Osteocyte (in vitro differentiated cells): ENCODE data around the gene KDM4C. TPM values are rescaled to one million over a fixed set of nuclear protein-coding genes. Genes with fewer than 3 reads are reported as not detected.

ENCODE experiments used
- DNase-seq: peaks from one replicate; pipeline ENCODE4 v3.0.0; 2021; ENCODE audit warnings: mixed read lengths; ENCODE audit not compliant: unreplicated experiment; ENCODE audit errors: extremely low spot score
- H3K27ac Mint-ChIP-seq: one replicate; pipeline ENCODE4 v1.8.0; 2021; ENCODE audit warnings: mild to moderate bottlenecking, mixed read lengths; ENCODE audit not compliant: unreplicated experiment
- H3K27me3 Mint-ChIP-seq: one replicate; pipeline ENCODE4 v1.8.0; 2021; ENCODE audit warnings: mixed read lengths; ENCODE audit not compliant: unreplicated experiment
- H3K36me3 Mint-ChIP-seq: one replicate; pipeline ENCODE4 v1.8.0; 2021; ENCODE audit warnings: mixed read lengths; ENCODE audit not compliant: unreplicated experiment
- H3K4me1 Mint-ChIP-seq: one replicate; pipeline ENCODE4 v1.8.0; 2021; ENCODE audit warnings: mixed read lengths; ENCODE audit not compliant: unreplicated experiment
- H3K4me3 Mint-ChIP-seq: one replicate; pipeline ENCODE4 v1.8.0; 2021; ENCODE audit warnings: mild to moderate bottlenecking, moderate library complexity, mixed read lengths; ENCODE audit not compliant: unreplicated experiment
- H3K9me3 Mint-ChIP-seq: one replicate; pipeline ENCODE4 v1.8.0; 2021; ENCODE audit warnings: mixed read lengths; ENCODE audit not compliant: unreplicated experiment
- CTCF ChIP-seq: fragments of 200-600 bp; sonication (generic); IDR thresholded peaks from 2 replicates; pipeline ENCODE4 v1.5.0; 2021; ENCODE audit warnings: antibody characterized with exemption, mild to moderate bottlenecking, moderate library complexity
- total RNA-seq: library from RNA; stranded (reverse); gene quantifications from 2 replicates; pipeline ENCODE4 v1.2.1, GENCODE V29; 2021

The KDM4C gene
- total RNA-seq, 1 donor from 2014 or later = 25.3 TPM

DNA sequence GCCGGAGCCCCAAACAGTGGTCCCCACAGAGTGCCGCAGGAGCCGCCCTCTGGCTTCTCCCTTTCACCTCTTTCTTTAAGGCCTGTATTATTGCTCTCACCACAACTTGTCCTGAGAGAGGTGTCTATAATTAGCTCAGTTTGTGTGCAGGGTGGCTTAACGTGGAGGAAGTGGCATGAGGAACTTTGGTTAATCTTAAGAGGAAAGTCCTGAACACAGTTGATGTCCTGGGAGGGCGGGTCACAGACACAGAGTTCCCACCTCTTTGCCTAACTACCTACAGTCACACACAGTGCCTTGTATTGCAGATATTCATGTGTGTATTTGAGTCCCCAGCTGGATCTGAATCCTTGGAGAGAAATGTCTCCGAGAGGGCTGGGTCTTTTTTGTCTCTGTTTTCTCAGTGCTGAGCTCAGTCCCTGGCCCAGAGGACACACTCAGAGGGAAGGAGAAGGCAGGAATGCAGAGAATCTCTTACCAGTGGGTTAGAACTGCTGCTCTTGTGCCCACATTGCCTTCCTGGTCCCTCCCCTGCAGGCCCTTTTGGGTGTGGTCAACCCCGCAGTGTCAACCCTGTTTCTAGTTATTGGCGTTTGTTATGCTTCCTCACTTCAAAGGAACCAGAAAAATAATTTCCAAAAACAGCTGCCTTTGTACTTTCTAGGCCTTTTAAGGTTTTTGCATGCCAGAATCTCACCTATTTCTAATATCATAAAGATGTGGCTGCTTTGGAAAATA lies 392.5 kb downstream of the KDM4C start:
- no peak for TF ChIP-seq CTCF
- H3K27ac Mint-ChIP-seq = no peak overlapping the region
- no peaks in the 10 kb centered on the region for H3K9me3 Mint-ChIP-seq
- no peak overlapping the region for H3K4me3 Mint-ChIP-seq
- H3K36me3 Mint-ChIP-seq = no peaks in the 10 kb centered on the region
- no peaks in the 10 kb centered on the region for H3K27me3 Mint-ChIP-seq
- DNase-seq = no peak
- peaks cover 24% of the 10 kb centered on the region for H3K4me1 Mint-ChIP-seq

DNA sequence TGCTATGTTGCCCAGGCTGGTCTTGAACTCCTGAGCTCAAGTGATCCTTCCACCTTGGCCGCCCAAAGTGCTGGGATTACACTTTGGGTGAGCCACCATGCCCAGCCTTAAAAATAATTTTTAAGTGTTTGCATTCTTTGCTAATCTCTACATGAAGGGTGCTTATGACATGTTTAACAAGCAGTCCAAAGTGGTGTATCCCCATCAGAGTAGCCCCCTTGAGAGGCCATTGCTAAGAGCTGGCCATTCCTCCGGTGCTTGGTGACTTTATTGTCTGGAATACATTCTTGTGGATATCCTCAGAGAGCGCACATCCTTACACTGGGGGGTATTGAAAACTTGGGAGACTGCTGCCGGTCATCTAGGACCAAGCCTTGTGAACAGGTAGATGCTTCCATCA lies 395.4 kb downstream of the KDM4C start:
- no peak for TF ChIP-seq CTCF
- Mint-ChIP-seq H3K36me3 (peaks cover 8% of the 10 kb centered on the region), H3K4me1 (peaks cover 12% of the 10 kb centered on the region), H3K27ac (no peak overlapping the region), H3K4me3 (no peak overlapping the region), H3K27me3 (no peaks in the 10 kb centered on the region), H3K9me3 (no peaks in the 10 kb centered on the region)
- DNase-seq = no peak

GRCh38 chr9:7153566-7153965 lies 395.8 kb downstream of the KDM4C start:
- Mint-ChIP-seq H3K4me3 (no peak overlapping the region), H3K27me3 (no peaks in the 10 kb centered on the region)
- no peak for DNase-seq

GRCh38 chr9:7154003-7154619 lies 396.3 kb downstream of the KDM4C start:
- Mint-ChIP-seq H3K27ac (no peak overlapping the region), H3K4me3 (no peak overlapping the region), H3K9me3 (peaks cover 4% of the 10 kb centered on the region), H3K27me3 (no peaks in the 10 kb centered on the region), H3K36me3 (peaks cover 13% of the 10 kb centered on the region), H3K4me1 (peaks cover 12% of the 10 kb centered on the region)
- no peak for DNase-seq
- TF ChIP-seq CTCF = no peak

More at GRCh38 chr9:7153566-7153965, 395.8 kb downstream of the KDM4C start:
- Mint-ChIP-seq H3K36me3 (peaks cover 12% of the 10 kb centered on the region), H3K4me1 (peaks cover 12% of the 10 kb centered on the region), H3K9me3 (no peaks in the 10 kb centered on the region), H3K27ac (no peak overlapping the region)
- TF ChIP-seq CTCF = no peak

DNA sequence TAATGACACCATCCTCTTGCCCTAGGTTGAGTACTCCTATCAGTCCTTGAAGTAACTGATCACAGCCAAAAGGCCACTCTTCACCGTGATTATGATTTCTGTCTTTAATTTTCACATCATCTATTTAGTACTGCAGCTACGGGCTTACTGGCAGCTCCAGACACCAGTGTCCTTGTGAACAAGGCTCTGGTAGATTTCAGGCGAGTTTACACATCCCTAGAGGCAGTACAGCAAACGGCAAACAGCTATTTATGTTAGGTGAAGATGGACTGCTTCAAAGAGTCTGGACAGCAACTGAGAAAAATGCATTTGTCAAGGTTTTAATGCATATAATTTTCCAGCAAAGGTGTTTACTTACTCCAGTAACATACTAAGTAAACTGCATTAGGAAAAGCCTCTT lies 396.9 kb downstream of the KDM4C start:
- H3K4me1 Mint-ChIP-seq = peaks cover 11% of the 10 kb centered on the region
- no peak overlapping the region for H3K27ac Mint-ChIP-seq
- no peak for DNase-seq
- no peak overlapping the region for H3K4me3 Mint-ChIP-seq
- H3K27me3 Mint-ChIP-seq = no peaks in the 10 kb centered on the region
- H3K36me3 Mint-ChIP-seq = peaks cover 13% of the 10 kb centered on the region
- no peak for TF ChIP-seq CTCF
- peaks cover 7% of the 10 kb centered on the region for H3K9me3 Mint-ChIP-seq
